HL-60 (cell line): ENCODE results near the gene NPM1.

Source experiments
- POLR2AphosphoS5 ChIP-seq: IDR thresholded peaks from 2 replicates; pipeline ENCODE4 v1.6.1; 2012; ENCODE audit warnings: low read depth
- TF ChIP-seq, protein P1 (sequence below): IDR thresholded peaks from one replicate; pipeline ENCODE4 v1.5.1; 2011; ENCODE audit warnings: low read length, control low read depth, inconsistent platforms; ENCODE audit not compliant: insufficient read depth
- TF ChIP-seq, protein P2 (sequence below): IDR thresholded peaks from 2 replicates; pipeline ENCODE4 v1.6.1; 2012; ENCODE audit warnings: low read depth; ENCODE audit not compliant: insufficient replicate concordance

DNA sequence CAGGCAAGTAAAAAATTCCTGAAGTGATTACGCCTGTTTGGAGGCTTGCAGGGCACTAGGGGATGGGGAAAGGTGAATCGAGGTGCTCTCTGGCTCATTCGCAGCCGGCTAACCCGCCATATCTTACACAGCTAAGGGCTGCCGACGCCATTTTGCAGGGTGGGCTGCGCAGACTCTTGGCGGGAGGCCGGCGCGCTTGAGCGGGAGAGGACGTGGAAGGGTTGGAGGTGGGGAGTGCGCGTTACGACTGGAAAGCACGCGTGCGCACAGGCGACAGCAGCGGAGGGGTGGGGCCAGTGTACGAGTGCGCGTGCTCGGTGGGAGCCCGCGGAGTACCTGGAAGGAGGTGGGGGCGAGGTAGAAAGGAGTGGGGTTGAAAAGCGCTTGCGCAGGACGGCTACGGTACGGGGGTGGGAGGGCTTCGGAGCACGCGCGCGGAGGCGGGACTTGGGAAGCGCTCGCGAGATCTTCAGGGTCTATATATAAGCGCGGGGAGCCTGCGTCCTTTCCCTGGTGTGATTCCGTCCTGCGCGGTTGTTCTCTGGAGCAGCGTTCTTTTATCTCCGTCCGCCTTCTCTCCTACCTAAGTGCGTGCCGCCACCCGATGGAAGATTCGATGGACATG is at the start of gene NPM1:
- TF ChIP-seq, protein P1, sequence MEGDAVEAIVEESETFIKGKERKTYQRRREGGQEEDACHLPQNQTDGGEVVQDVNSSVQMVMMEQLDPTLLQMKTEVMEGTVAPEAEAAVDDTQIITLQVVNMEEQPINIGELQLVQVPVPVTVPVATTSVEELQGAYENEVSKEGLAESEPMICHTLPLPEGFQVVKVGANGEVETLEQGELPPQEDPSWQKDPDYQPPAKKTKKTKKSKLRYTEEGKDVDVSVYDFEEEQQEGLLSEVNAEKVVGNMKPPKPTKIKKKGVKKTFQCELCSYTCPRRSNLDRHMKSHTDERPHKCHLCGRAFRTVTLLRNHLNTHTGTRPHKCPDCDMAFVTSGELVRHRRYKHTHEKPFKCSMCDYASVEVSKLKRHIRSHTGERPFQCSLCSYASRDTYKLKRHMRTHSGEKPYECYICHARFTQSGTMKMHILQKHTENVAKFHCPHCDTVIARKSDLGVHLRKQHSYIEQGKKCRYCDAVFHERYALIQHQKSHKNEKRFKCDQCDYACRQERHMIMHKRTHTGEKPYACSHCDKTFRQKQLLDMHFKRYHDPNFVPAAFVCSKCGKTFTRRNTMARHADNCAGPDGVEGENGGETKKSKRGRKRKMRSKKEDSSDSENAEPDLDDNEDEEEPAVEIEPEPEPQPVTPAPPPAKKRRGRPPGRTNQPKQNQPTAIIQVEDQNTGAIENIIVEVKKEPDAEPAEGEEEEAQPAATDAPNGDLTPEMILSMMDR: no peak
- peak; percentile 95 for TF ChIP-seq POLR2AphosphoS5
- TF ChIP-seq, protein P2, sequence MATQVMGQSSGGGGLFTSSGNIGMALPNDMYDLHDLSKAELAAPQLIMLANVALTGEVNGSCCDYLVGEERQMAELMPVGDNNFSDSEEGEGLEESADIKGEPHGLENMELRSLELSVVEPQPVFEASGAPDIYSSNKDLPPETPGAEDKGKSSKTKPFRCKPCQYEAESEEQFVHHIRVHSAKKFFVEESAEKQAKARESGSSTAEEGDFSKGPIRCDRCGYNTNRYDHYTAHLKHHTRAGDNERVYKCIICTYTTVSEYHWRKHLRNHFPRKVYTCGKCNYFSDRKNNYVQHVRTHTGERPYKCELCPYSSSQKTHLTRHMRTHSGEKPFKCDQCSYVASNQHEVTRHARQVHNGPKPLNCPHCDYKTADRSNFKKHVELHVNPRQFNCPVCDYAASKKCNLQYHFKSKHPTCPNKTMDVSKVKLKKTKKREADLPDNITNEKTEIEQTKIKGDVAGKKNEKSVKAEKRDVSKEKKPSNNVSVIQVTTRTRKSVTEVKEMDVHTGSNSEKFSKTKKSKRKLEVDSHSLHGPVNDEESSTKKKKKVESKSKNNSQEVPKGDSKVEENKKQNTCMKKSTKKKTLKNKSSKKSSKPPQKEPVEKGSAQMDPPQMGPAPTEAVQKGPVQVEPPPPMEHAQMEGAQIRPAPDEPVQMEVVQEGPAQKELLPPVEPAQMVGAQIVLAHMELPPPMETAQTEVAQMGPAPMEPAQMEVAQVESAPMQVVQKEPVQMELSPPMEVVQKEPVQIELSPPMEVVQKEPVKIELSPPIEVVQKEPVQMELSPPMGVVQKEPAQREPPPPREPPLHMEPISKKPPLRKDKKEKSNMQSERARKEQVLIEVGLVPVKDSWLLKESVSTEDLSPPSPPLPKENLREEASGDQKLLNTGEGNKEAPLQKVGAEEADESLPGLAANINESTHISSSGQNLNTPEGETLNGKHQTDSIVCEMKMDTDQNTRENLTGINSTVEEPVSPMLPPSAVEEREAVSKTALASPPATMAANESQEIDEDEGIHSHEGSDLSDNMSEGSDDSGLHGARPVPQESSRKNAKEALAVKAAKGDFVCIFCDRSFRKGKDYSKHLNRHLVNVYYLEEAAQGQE: peak; percentile 69
